Activated naive CD4-positive, alpha-beta T cell treated with anti-CD3 and anti-CD28 coated beads, Interleukin-2, amount 10 ng/mL, durations not matched to agents 7 days and 5 days (primary cell): Measurements from ENCODE around the gene PREX1.
A peak's percentile ranks its signal among the peaks of the same experiment; 100 is the strongest.
"Not testable (repeated sequence)": the region's sequence is repeated elsewhere in the genome, so short reads cannot be mapped to it uniquely, and the experiment has no call there.

ENCODE experiments used
- CTCF ChIA-PET: fragments of 350-600 bp; sonication (Branson Sonifier 250); formaldehyde crosslinking; loops from one replicate; lab custom pipeline; 2021; ENCODE audit warnings: antibody characterized with exemption; lab: Charles Lee
- DNase-seq: peaks from one replicate; pipeline ENCODE4 v3.0.0-alpha.2; 2020
- H3K27ac Mint-ChIP-seq: one replicate; pipeline ENCODE4 v1.8.0; 2021; ENCODE audit warnings: mild to moderate bottlenecking, moderate library complexity, mixed read lengths
- H3K27me3 Mint-ChIP-seq: one replicate; pipeline ENCODE4 v1.8.0; 2021; ENCODE audit warnings: mild to moderate bottlenecking, mixed read lengths
- H3K36me3 Mint-ChIP-seq: one replicate; pipeline ENCODE4 v1.8.0; 2021; ENCODE audit warnings: mixed read lengths
- H3K4me1 Mint-ChIP-seq: one replicate; pipeline ENCODE4 v1.8.0; 2021; ENCODE audit warnings: mixed read lengths
- H3K4me3 Mint-ChIP-seq: one replicate; pipeline ENCODE4 v1.8.0; 2021; ENCODE audit warnings: mild to moderate bottlenecking, moderate library complexity, mixed read lengths
- H3K9me3 Mint-ChIP-seq: one replicate; pipeline ENCODE4 v1.8.0; 2021; ENCODE audit warnings: mixed read lengths

PREX1 gene

GRCh38 chr20:48827855-48828733, at the start of gene PREX1:
TSS of gene PREX1 (minus strand) at chr20:48827999. CDS start at chr20:48827860, 139 bp downstream.
- Mint-ChIP-seq H3K27me3 (peaks cover 65% of the 10 kb centered on the region), H3K36me3 (peaks cover 22% of the 10 kb centered on the region), H3K27ac (peak within 1 kb of the TSS; percentile 95), H3K4me3 (peak within 1 kb of the TSS; percentile 90), H3K9me3 (no peaks in the 10 kb centered on the region), H3K4me1 (peaks cover 39% of the 10 kb centered on the region)
- DNase-seq = peak; percentile 84
- CTCF ChIA-PET = interaction anchor here (0.9 to 3.5 kb wide), 4 partner anchors 9 to 171 kb away, joined by 3 to 12 read pairs (median 6); no protein-coding TSS in a partner anchor

- Mint-ChIP-seq H3K4me1 (peaks cover 17% of the 10 kb centered on the region), H3K27ac (no peak overlapping the region), H3K36me3 (peaks cover 4% of the 10 kb centered on the region), H3K4me3 (no peak overlapping the region), H3K9me3 (peaks cover 3% of the 10 kb centered on the region), H3K27me3 (peaks cover 17% of the 10 kb centered on the region)
- DNase-seq = no peak
- CTCF ChIA-PET = interaction anchor here (0.9 to 1.2 kb wide), 4 partner anchors 45 to 241 kb away, joined by 3 to 4 read pairs (median 3); no protein-coding TSS in a partner anchor
Observed at GRCh38 chr20:48877304-48877703, 49.5 kb upstream of the PREX1 start.

- DNase-seq = no peak
Observed at GRCh38 chr20:48875914-48876240, 48.1 kb upstream of the PREX1 start.

GRCh38 chr20:48875233-48875913, 47.6 kb upstream of the PREX1 start:
- DNase-seq = no peak
- peaks cover 7% of the 10 kb centered on the region for H3K36me3 Mint-ChIP-seq
- H3K4me1 Mint-ChIP-seq = peaks cover 20% of the 10 kb centered on the region
- peaks cover 17% of the 10 kb centered on the region for H3K27me3 Mint-ChIP-seq
- H3K27ac Mint-ChIP-seq = no peak overlapping the region
- no peak overlapping the region for H3K4me3 Mint-ChIP-seq
- H3K9me3 Mint-ChIP-seq = peaks cover 6% of the 10 kb centered on the region
- CTCF ChIA-PET = no interaction called here

More at GRCh38 chr20:48875914-48876240, 48.1 kb upstream of the PREX1 start:
- Mint-ChIP-seq H3K27ac (no peak overlapping the region), H3K9me3 (peaks cover 6% of the 10 kb centered on the region), H3K27me3 (peaks cover 17% of the 10 kb centered on the region), H3K4me1 (peaks cover 20% of the 10 kb centered on the region), H3K36me3 (peaks cover 7% of the 10 kb centered on the region), H3K4me3 (no peak overlapping the region)
- CTCF ChIA-PET = no interaction called here

- Mint-ChIP-seq H3K27me3 (peaks cover 40% of the 10 kb centered on the region), H3K4me1 (peaks cover 14% of the 10 kb centered on the region)
- H3K36me3 Mint-ChIP-seq, H3K9me3 Mint-ChIP-seq, H3K4me3 Mint-ChIP-seq, CTCF ChIA-PET, H3K27ac Mint-ChIP-seq, DNase-seq: not testable (repeated sequence)
Observed at GRCh38 chr20:48869442-48869841, 41.6 kb upstream of the PREX1 start.

- H3K4me1 Mint-ChIP-seq = peaks cover 5% of the 10 kb centered on the region
- H3K4me3 Mint-ChIP-seq = no peak overlapping the region
- H3K27ac Mint-ChIP-seq = no peak overlapping the region
- H3K36me3 Mint-ChIP-seq = no peaks in the 10 kb centered on the region
- no peaks in the 10 kb centered on the region for H3K9me3 Mint-ChIP-seq
- CTCF ChIA-PET = no interaction called here
- H3K27me3 Mint-ChIP-seq = peaks cover 41% of the 10 kb centered on the region
- DNase-seq = no peak
Observed at GRCh38 chr20:48866936-48867335, 39.1 kb upstream of the PREX1 start.

GRCh38 chr20:48864738-48865318, 37.0 kb upstream of the PREX1 start:
- CTCF ChIA-PET = interaction anchor here (1.0 kb wide), 1 partner anchor 207 kb away, joined by 3 read pairs; no protein-coding TSS in a partner anchor
- Mint-ChIP-seq H3K4me1 (peaks cover 7% of the 10 kb centered on the region), H3K27ac (no peak overlapping the region), H3K4me3 (no peak overlapping the region), H3K27me3 (peaks cover 47% of the 10 kb centered on the region), H3K36me3 (no peaks in the 10 kb centered on the region), H3K9me3 (no peaks in the 10 kb centered on the region)
- DNase-seq = no peak

- DNase-seq = no peak
- peaks cover 49% of the 10 kb centered on the region for H3K27me3 Mint-ChIP-seq
- H3K4me3 Mint-ChIP-seq = no peak overlapping the region
- H3K27ac Mint-ChIP-seq = no peak overlapping the region
- H3K4me1 Mint-ChIP-seq = peaks cover 7% of the 10 kb centered on the region
- H3K36me3 Mint-ChIP-seq = no peaks in the 10 kb centered on the region
- CTCF ChIA-PET = interaction anchor here (1.0 kb wide), 1 partner anchor 207 kb away, joined by 3 read pairs; no protein-coding TSS in a partner anchor
- H3K9me3 Mint-ChIP-seq = no peaks in the 10 kb centered on the region
Observed at GRCh38 chr20:48864254-48864653, 36.5 kb upstream of the PREX1 start.

GRCh38 chr20:48862279-48862678, 34.5 kb upstream of the PREX1 start:
- DNase-seq = no peak
- Mint-ChIP-seq H3K4me1 (peaks cover 7% of the 10 kb centered on the region), H3K36me3 (no peaks in the 10 kb centered on the region), H3K27me3 (peaks cover 47% of the 10 kb centered on the region), H3K27ac (no peak overlapping the region), H3K4me3 (no peak overlapping the region), H3K9me3 (no peaks in the 10 kb centered on the region)
- CTCF ChIA-PET = interaction anchor here (1.8 kb wide), 1 partner anchor 205 kb away, joined by 5 read pairs; no protein-coding TSS in a partner anchor

GRCh38 chr20:48861444-48861843, 33.6 kb upstream of the PREX1 start:
- H3K9me3 Mint-ChIP-seq = no peaks in the 10 kb centered on the region
- H3K27ac Mint-ChIP-seq = no peak overlapping the region
- DNase-seq = no peak
- no peak overlapping the region for H3K4me3 Mint-ChIP-seq
- H3K27me3 Mint-ChIP-seq = peaks cover 39% of the 10 kb centered on the region
- H3K36me3 Mint-ChIP-seq = no peaks in the 10 kb centered on the region
- peaks cover 7% of the 10 kb centered on the region for H3K4me1 Mint-ChIP-seq
- CTCF ChIA-PET = interaction anchor here (1.2 kb wide), 1 partner anchor 33 kb away, joined by 3 read pairs; no protein-coding TSS in a partner anchor

GRCh38 chr20:48858075-48858790, 30.4 kb upstream of the PREX1 start:
- H3K4me1 Mint-ChIP-seq = peaks cover 7% of the 10 kb centered on the region
- CTCF ChIA-PET = interaction anchor here (1.0 to 1.4 kb wide), 2 partner anchors 10 to 201 kb away, joined by 3 to 8 read pairs; no protein-coding TSS in a partner anchor
- no peak overlapping the region for H3K27ac Mint-ChIP-seq
- no peak for DNase-seq
- H3K4me3 Mint-ChIP-seq = no peak overlapping the region
- H3K27me3 Mint-ChIP-seq = peaks cover 23% of the 10 kb centered on the region
- H3K9me3 Mint-ChIP-seq = no peaks in the 10 kb centered on the region
- H3K36me3 Mint-ChIP-seq = no peaks in the 10 kb centered on the region

GRCh38 chr20:48856130-48856529, 28.3 kb upstream of the PREX1 start:
- CTCF ChIA-PET = no interaction called here
- no peak for DNase-seq
- Mint-ChIP-seq H3K36me3 (no peaks in the 10 kb centered on the region), H3K27ac (no peak overlapping the region), H3K9me3 (peaks cover 2% of the 10 kb centered on the region), H3K27me3 (peaks cover 28% of the 10 kb centered on the region), H3K4me1 (peaks cover 3% of the 10 kb centered on the region), H3K4me3 (no peak overlapping the region)

GRCh38 chr20:48855046-48855445, 27.2 kb upstream of the PREX1 start:
- CTCF ChIA-PET = no interaction called here
- H3K9me3 Mint-ChIP-seq = peaks cover 2% of the 10 kb centered on the region
- no peaks in the 10 kb centered on the region for H3K36me3 Mint-ChIP-seq
- H3K27ac Mint-ChIP-seq = no peak overlapping the region
- peaks cover 38% of the 10 kb centered on the region for H3K27me3 Mint-ChIP-seq
- peaks cover 1% of the 10 kb centered on the region for H3K4me1 Mint-ChIP-seq
- no peak overlapping the region for H3K4me3 Mint-ChIP-seq
- no peak for DNase-seq
